A673 (cell line): ENCODE results near the gene TBC1D22A. TPM values are rescaled to one million over a fixed set of nuclear protein-coding genes. Genes with fewer than 3 reads are reported as not detected.

Experiments
- BruUV-seq: library from RNA; stranded (reverse); fragments of 400-500 nt; replicated peaks from 2 replicates; lab custom pipeline; 2021; lab: Mats Ljungman, UMichigan
- CTCF ChIA-PET: fragments of 300-600 bp; sonication (Branson Sonifier 250); formaldehyde crosslinking; loops from one replicate; lab custom pipeline; 2022; ENCODE audit warnings: antibody characterized with exemption; lab: Charles Lee
- POLR2A ChIA-PET: fragments of 300-600 bp; sonication (Branson Sonifier 250); formaldehyde crosslinking; loops from one replicate; lab custom pipeline; 2022; ENCODE audit warnings: antibody characterized with exemption; ENCODE audit not compliant: low non-redundant PET; lab: Charles Lee
- DNase-seq: peaks from one replicate; pipeline ENCODE4 v3.0.0-alpha.2; 2015; ENCODE audit warnings: low spot score
- H3K27ac ChIP-seq: fragments of 200-600 bp; sonication (generic); 2 replicates; pipeline ENCODE4 v1.5.1; 2016; ENCODE audit warnings: mixed run types, low read depth, mild to moderate bottlenecking, mixed read lengths, antibody characterized with exemption, low read length; ENCODE audit not compliant: poor library complexity, severe bottlenecking
- H3K27me3 ChIP-seq: fragments of 200-600 bp; sonication (generic); replicated peaks from 2 replicates; pipeline ENCODE4 v1.6.1; 2017; ENCODE audit warnings: mixed run types, low read depth, mild to moderate bottlenecking, mixed read lengths, antibody characterized with exemption, low read length; ENCODE audit not compliant: insufficient read depth, poor library complexity
- H3K36me3 ChIP-seq: fragments of 200-600 bp; sonication (generic); 2 replicates; pipeline ENCODE4 v1.6.1; 2016; ENCODE audit warnings: mixed run types, mild to moderate bottlenecking, mixed read lengths, antibody characterized with exemption, low read length; ENCODE audit not compliant: insufficient read depth, poor library complexity, severe bottlenecking
- H3K4me1 ChIP-seq: fragments of 200-600 bp; sonication (generic); 2 replicates; pipeline ENCODE4 v1.6.1; 2017; ENCODE audit warnings: mixed run types, mild to moderate bottlenecking, mixed read lengths, antibody characterized with exemption, low read length; ENCODE audit not compliant: insufficient read depth, poor library complexity, severe bottlenecking
- H3K4me3 ChIP-seq: fragments of 200-600 bp; sonication (generic); 2 replicates; pipeline ENCODE4 v1.5.1; 2016; ENCODE audit warnings: low read depth, mixed run types, mild to moderate bottlenecking, mixed read lengths, low read length; ENCODE audit not compliant: poor library complexity, severe bottlenecking
- H3K9me3 ChIP-seq: fragments of 200-600 bp; sonication (generic); 2 replicates; pipeline ENCODE4 v1.6.1; 2016; ENCODE audit warnings: mixed run types, low read depth, mild to moderate bottlenecking, mixed read lengths, antibody characterized with exemption, low read length; ENCODE audit not compliant: poor library complexity, severe bottlenecking
- CTCF ChIP-seq: fragments of 300-800, 200-600 bp; sonication (generic); conservative IDR thresholded peaks from 2 replicates; pipeline ENCODE4 v1.5.1; 2017; ENCODE audit warnings: low read depth, mild to moderate bottlenecking, antibody characterized with exemption, low read length, moderate library complexity, mixed read lengths
- EZH2 ChIP-seq: fragments of 200-600 bp; sonication (generic); IDR thresholded peaks from 2 replicates; pipeline ENCODE4 v1.6.1; 2017; ENCODE audit warnings: borderline replicate concordance, low read depth, mild to moderate bottlenecking, mixed read lengths, antibody characterized with exemption, low read length; ENCODE audit not compliant: poor library complexity, severe bottlenecking
- intact Hi-C: fragments of 100-400 bp; cut with micrococcal nuclease; formaldehyde crosslinking; loops from one replicate; pipeline ENCODE4 v1.10.0; 2022; ENCODE audit not compliant: unreplicated experiment
- total RNA-seq: library from RNA; stranded (reverse); gene quantifications from 2 replicates; pipeline ENCODE4 v1.2.3, GENCODE V29; 2021

Gene TBC1D22A
- total RNA-seq, 1 experiment from 2014 or later, result 22.5 TPM

GRCh38 chr22:46810856-46811786 lies 48.7 kb downstream of the TBC1D22A start:
- H3K27ac ChIP-seq, result no peak overlapping the region
- H3K4me1 ChIP-seq, result peaks cover 5% of the 10 kb centered on the region
- no TSS peak for BruUV-seq
- TF ChIP-seq CTCF (no peak), EZH2 (no peak)
- no peak overlapping the region for H3K4me3 ChIP-seq
- intact Hi-C loops, result no loop called here
- ChIA-PET POLR2A (no interaction called here), CTCF (interaction anchor here (0.5 kb wide), 1 partner anchor 88 kb away, joined by 5 read pairs; no protein-coding TSS in a partner anchor)
- H3K27me3 ChIP-seq, result no peaks in the 10 kb centered on the region
- no peak for DNase-seq
- H3K36me3 ChIP-seq, result no peaks in the 10 kb centered on the region
- no peaks in the 10 kb centered on the region for H3K9me3 ChIP-seq

- no TSS peak for BruUV-seq
- Histone ChIP-seq H3K27ac (no peak overlapping the region), H3K9me3 (no peaks in the 10 kb centered on the region), H3K36me3 (no peaks in the 10 kb centered on the region), H3K27me3 (no peaks in the 10 kb centered on the region), H3K4me3 (no peak overlapping the region), H3K4me1 (peaks cover 9% of the 10 kb centered on the region)
- ChIA-PET CTCF (no interaction called here), POLR2A (no interaction called here)
- TF ChIP-seq EZH2 (no peak), CTCF (no peak)
- no peak for DNase-seq
- intact Hi-C loops, result no loop called here
These were observed 49.7 kb downstream of the TBC1D22A start for GRCh38 chr22:46812034-46812605.

GRCh38 chr22:46812788-46813187 lies 50.3 kb downstream of the TBC1D22A start:
- BruUV-seq, result no TSS peak
- Histone ChIP-seq H3K36me3 (no peaks in the 10 kb centered on the region), H3K27ac (no peak overlapping the region), H3K27me3 (no peaks in the 10 kb centered on the region), H3K9me3 (no peaks in the 10 kb centered on the region), H3K4me1 (peaks cover 9% of the 10 kb centered on the region), H3K4me3 (no peak overlapping the region)
- no peak for TF ChIP-seq CTCF
- TF ChIP-seq EZH2, result no peak
- DNase-seq, result no peak
- intact Hi-C loops, result no loop called here
- POLR2A ChIA-PET, result no interaction called here
- CTCF ChIA-PET, result no interaction called here
